T-helper 2 cell treated with Interferon-gamma antibody and Interleukin-4, amounts not matched to agents 5 μg/mL and 100 μg/mL, for 36 hours (primary cell): ENCODE results near the gene TUBGCP3.

Source experiments
- DNase-seq: peaks from one replicate; pipeline ENCODE4 v3.0.0; 2021; ENCODE audit warnings: low spot score
- H3K27ac Mint-ChIP-seq: one replicate; pipeline ENCODE4 v1.8.0; 2021; ENCODE audit warnings: mild to moderate bottlenecking, mixed read lengths
- H3K27me3 Mint-ChIP-seq: one replicate; pipeline ENCODE4 v1.8.0; 2021; ENCODE audit warnings: low read depth, mixed read lengths
- H3K36me3 Mint-ChIP-seq: one replicate; pipeline ENCODE4 v1.8.0; 2021; ENCODE audit warnings: low read depth, mixed read lengths
- H3K4me1 Mint-ChIP-seq: one replicate; pipeline ENCODE4 v1.8.0; 2021; ENCODE audit warnings: low read depth, mixed read lengths
- H3K4me3 Mint-ChIP-seq: one replicate; pipeline ENCODE4 v1.8.0; 2022; ENCODE audit warnings: mild to moderate bottlenecking, moderate library complexity, mixed read lengths
- H3K9me3 Mint-ChIP-seq: one replicate; pipeline ENCODE4 v1.8.0; 2021; ENCODE audit warnings: mixed read lengths

Gene TUBGCP3

DNA sequence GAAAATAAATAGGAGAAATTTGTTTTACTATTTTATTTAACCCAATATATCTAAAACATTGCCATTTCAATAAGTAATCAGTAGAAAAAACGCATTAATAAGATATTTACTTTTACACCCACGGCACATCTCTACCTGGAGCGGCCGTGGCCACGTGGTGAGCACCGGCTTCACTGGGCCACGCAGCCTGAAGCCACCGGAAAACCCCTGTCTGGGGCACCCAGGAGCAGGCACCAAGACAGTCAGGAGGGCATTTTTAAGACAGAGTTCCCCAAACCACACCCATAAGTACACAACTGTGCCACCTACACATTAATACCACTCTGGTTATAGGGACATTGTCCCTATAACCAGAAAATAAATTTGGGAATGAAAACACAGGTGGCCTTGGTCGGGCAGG is 130.9 kb downstream of the TUBGCP3 start:
- peaks cover 7% of the 10 kb centered on the region for H3K27me3 Mint-ChIP-seq
- H3K4me3 Mint-ChIP-seq = no peak overlapping the region
- H3K4me1 Mint-ChIP-seq = no peaks in the 10 kb centered on the region
- DNase-seq = no peak
- H3K27ac Mint-ChIP-seq = no peak overlapping the region
- H3K36me3 Mint-ChIP-seq = no peaks in the 10 kb centered on the region
- no peaks in the 10 kb centered on the region for H3K9me3 Mint-ChIP-seq

DNA sequence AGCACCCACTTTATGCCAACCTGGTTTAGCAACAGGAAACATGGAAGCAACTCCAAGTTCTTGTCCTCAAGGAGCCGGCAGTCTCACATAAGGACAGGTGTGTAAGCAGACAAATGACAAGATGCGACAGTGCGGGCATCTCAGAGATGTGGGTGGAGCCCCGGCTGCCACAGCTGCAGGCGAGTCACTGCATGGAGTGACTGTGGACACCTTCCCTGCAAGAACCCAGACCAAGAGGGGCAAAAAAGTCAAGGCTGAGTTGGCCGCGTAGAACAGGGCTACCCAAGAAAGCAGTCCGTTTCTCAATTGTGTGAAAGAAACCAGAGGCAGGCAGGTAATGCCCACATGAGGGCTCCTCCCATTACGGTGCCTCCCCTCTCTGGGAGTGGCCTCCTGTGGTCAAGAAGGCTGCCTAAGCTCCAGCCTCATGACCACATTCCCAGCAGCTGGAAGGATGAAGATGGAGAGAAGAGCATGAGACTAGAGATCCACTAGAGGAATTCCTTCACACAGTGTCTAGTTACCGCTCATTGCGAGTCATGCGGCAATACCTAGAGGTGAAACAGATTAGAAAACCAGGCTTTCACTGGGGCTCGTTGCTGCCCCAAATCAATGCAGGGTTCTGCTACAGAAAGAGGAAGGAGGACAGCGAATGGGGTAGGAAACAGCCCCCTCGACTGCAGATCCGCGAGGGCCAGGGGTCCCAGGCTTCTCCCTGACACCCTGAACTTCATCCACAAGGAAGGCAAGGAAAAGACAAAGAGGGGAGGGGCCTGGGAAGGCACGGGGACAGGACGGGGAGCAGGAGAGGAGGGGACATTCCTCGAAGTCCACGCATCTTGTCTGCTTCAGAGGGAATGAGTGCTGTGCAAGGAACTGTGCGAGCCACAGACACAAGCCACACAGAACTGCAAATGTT is 131.6 kb downstream of the TUBGCP3 start:
- Mint-ChIP-seq H3K4me1 (no peaks in the 10 kb centered on the region), H3K36me3 (no peaks in the 10 kb centered on the region), H3K27me3 (peaks cover 7% of the 10 kb centered on the region), H3K27ac (no peak overlapping the region), H3K9me3 (no peaks in the 10 kb centered on the region), H3K4me3 (no peak overlapping the region)
- DNase-seq = no peak

DNA sequence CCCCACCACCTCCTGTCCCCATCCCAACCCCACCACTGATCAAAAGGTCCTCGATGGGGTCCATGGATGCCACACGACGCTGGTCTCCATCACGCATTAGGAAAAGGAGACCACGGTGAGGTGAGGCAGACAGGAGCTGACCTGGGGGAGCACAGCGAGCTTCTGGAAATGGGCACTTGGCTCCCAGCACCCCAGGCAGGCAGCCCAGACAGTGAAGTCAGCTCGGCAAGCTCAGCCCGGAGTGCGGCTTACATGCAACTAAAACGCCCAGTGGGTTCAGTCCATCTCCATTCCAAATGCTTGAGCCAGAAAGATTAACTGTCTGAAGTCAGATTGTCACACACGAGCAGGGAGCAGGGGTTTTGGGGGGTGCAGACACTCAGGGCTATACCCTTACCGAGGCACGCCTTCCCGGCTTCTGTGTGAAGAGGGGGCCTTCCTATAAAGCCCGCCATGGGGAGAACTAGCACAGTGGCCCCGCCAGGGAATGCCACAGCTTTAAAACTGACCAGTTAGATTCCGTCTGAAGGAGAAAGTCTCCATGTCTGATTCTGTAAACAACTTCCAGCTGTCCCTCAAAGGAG is 132.4 kb downstream of the TUBGCP3 start:
- Mint-ChIP-seq H3K4me1 (no peaks in the 10 kb centered on the region), H3K27ac (no peak overlapping the region), H3K27me3 (peaks cover 7% of the 10 kb centered on the region), H3K4me3 (no peak overlapping the region), H3K9me3 (no peaks in the 10 kb centered on the region), H3K36me3 (no peaks in the 10 kb centered on the region)
- no peak for DNase-seq

DNA sequence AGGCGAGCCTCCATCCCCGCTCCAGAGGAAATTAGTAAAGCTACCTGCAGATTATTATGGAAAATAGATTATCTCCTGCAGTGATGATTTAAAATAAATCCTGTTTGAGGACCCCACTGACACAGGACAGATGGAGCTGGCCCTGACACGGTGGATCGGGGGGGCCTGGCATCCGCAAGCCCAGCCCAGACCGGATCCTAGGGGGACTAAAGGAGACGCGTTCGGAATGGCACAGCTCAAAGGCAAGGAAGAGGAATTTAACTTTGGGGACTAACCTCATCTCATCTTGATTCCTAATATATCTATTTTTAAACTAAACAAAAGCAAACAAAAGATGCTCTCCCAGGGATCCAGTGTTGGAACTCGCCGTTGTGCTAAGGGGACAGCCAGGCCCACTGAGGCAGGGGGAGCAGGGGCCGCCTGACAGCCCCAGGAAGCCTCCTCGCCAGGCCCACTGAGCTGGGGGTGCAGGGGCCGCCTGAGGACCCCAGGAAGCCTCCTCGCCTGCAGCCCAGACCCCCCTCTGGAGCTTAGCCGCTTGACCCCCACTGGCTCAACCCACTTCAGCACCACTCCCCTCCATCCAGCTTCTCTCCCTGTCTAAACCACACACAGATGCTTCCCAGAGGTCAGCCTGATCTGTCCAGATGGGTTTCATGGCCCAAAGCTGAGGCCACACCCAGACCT is 133.2 kb downstream of the TUBGCP3 start:
- Mint-ChIP-seq H3K36me3 (no peaks in the 10 kb centered on the region), H3K4me3 (no peak overlapping the region), H3K27me3 (peaks cover 3% of the 10 kb centered on the region), H3K9me3 (no peaks in the 10 kb centered on the region), H3K4me1 (no peaks in the 10 kb centered on the region), H3K27ac (no peak overlapping the region)
- DNase-seq = no peak

DNA sequence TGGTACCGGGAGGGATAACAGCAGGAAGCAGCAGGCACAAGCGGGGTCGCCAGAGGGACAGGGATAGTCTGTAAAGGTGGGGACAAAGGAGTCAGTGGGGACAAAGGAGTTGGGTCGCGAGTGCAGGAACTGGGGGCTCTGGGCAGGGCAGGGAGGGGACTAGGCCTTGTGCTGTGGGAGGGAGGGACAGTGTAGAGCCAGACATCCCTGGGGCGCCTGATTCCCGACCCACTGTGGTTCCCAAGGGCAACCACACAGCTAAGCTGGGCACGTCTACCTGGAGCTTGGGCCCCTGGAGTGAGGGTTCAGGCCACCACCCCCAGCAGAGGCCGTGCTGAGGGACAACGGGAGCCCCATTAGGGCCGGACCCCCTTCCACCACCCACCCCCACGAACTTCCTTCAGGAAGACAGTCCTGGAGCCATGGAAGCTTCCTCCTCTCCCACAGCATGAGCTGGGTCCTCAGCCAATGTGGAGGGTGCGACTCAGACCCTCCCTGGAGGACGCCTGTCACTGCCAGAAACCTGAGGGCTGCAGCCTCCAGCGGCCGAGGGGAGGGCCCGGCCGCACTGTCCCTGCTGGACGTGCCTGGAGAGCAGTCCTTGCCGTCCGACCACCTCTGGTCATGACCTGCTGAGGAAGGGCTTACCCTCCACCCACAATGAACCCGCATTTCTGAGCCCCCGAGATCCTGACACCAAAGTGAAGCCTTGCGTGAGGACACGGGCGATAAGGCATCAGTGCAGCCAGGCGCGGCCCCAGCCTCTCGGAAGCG is 133.9 kb downstream of the TUBGCP3 start:
- Mint-ChIP-seq H3K27ac (no peak overlapping the region), H3K9me3 (no peaks in the 10 kb centered on the region), H3K36me3 (no peaks in the 10 kb centered on the region), H3K4me1 (no peaks in the 10 kb centered on the region), H3K27me3 (no peaks in the 10 kb centered on the region), H3K4me3 (no peak overlapping the region)
- DNase-seq = no peak

DNA sequence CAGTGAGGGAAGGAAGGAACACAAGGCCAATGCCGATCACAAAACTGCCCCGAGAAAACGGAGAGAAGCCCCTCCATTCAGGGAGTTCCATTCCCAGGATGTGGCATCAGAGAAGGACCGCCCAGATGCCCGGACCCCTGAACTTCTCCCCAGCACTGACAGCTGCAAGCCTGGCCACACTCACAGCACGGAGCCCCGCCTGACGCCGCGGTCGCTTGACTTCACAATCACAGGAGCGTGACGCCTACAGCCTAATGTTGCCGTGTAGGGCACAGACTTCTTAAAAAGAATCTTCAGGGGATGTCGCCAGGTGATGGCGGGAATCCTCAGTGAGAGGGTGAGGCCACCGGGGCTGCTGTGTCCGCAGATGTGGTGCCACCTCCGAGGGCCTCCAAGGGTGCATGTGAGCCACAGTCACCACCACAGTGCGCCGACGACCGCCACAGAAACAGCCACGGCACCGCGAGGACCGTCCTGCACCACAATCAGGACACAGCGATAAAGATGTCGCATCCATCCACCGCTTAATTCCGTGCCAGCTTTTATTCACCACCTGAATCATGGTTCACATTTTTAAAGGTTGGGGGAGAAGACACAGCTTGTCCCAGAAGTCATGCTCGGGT is 134.6 kb downstream of the TUBGCP3 start:
- H3K4me1 Mint-ChIP-seq = no peaks in the 10 kb centered on the region
- no peaks in the 10 kb centered on the region for H3K36me3 Mint-ChIP-seq
- H3K9me3 Mint-ChIP-seq = no peaks in the 10 kb centered on the region
- H3K27ac Mint-ChIP-seq = no peak overlapping the region
- H3K27me3 Mint-ChIP-seq = no peaks in the 10 kb centered on the region
- DNase-seq = no peak
- H3K4me3 Mint-ChIP-seq = no peak overlapping the region

DNA sequence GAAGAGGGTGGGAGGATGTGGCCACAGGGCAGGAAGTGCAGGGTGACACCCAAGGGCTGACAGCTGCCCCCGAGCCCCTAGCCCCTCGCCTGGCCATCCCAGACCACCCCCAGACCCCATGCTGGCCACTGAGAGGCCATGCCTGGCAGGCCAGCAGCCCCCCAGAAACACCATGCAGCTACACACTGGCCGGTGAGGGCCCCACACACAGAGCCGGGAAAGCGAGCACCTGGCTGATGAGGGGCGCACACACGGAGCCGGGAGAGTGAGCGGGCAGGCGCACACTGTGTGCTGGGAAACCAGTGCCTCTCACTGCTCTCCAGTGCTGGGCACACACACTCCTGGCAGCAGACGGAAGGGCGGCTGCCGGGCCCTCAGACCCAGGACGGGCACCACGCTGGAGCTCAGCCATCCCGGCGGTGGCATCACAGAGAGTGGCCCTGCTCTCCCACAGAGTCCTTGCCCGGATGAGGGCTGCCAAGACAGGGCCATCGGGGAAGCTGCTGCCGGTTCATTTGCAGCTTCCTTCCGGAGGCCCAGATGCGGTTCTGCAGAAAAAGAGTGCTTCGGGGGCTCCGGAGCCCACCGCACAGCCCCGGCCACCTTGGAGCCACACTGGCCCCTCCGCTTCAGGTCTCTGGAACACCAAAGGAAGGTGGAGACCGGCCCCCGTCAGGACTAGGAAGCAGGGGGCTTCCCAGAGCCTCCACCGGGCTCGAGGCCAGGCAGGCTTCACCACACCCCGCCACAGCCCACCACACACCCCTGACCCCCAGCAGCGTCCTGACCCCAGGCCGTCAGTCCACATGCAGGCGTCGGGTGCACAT is 135.4 kb downstream of the TUBGCP3 start:
- no peak for DNase-seq
- Mint-ChIP-seq H3K9me3 (no peaks in the 10 kb centered on the region), H3K4me1 (no peaks in the 10 kb centered on the region), H3K4me3 (no peak overlapping the region), H3K36me3 (no peaks in the 10 kb centered on the region), H3K27me3 (no peaks in the 10 kb centered on the region), H3K27ac (no peak overlapping the region)

DNA sequence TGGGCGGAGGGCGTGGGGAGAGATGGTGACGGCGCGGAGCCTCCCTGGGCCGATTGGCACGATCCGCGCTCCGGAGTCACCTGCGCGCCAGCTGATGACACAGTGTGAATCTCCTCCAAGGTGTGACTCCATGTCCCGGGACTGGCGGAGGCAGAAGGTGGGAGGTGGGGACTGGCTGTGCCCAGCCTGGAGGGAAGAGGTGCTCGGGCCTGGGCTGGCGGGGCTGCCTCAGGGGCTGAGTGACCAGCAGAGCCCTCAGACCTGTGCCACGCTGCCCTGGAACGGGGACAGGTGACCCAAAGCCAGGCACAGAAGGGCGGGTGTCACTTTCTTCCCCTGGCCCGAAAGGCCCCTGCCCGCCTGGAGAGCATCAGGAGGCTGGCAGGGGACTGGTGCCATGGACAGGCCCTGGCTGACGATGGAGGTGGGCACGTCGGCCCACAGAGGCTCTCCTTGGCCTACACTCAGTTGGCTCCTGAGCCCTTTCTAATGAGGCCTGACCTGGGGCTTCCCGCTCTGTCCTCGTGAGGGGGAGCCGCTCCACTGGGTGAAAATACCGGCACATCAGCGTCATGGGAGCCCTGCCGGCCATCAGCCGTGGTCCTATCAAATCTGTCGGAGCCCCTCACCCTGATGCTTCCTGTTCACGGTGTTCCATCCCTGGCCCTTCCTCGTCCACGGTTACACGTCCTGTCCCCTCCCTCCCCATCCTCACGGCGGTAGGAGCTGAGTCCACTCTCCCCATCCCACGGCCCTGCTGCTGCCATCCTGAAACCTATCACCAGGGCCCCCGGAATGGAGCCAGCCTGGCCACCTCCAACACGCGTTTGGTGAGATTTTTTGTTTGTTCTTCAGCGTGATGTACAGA is 136.2 kb downstream of the TUBGCP3 start:
- Mint-ChIP-seq H3K36me3 (no peaks in the 10 kb centered on the region), H3K27ac (no peak overlapping the region), H3K4me1 (no peaks in the 10 kb centered on the region), H3K9me3 (no peaks in the 10 kb centered on the region), H3K27me3 (no peaks in the 10 kb centered on the region), H3K4me3 (no peak overlapping the region)
- DNase-seq = no peak

DNA sequence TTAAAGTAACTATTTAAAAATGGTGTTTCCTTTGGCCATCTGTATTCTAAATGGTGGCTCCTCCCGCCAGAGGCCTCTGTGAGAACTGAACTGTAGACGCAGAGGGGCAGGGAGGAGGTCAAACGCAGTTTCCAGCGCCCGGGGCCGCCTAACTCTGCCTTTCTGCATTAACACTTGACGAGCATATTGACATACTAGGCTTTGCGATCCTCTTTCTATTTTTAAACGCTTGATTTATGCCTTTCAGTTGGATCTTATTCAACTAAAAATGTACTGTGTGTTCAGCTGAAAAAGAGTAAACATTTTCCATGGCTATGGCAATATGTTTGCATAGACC is 137.1 kb downstream of the TUBGCP3 start:
- Mint-ChIP-seq H3K4me3 (no peak overlapping the region), H3K27me3 (no peaks in the 10 kb centered on the region), H3K9me3 (no peaks in the 10 kb centered on the region), H3K4me1 (no peaks in the 10 kb centered on the region), H3K27ac (no peak overlapping the region), H3K36me3 (no peaks in the 10 kb centered on the region)
- no peak for DNase-seq

DNA sequence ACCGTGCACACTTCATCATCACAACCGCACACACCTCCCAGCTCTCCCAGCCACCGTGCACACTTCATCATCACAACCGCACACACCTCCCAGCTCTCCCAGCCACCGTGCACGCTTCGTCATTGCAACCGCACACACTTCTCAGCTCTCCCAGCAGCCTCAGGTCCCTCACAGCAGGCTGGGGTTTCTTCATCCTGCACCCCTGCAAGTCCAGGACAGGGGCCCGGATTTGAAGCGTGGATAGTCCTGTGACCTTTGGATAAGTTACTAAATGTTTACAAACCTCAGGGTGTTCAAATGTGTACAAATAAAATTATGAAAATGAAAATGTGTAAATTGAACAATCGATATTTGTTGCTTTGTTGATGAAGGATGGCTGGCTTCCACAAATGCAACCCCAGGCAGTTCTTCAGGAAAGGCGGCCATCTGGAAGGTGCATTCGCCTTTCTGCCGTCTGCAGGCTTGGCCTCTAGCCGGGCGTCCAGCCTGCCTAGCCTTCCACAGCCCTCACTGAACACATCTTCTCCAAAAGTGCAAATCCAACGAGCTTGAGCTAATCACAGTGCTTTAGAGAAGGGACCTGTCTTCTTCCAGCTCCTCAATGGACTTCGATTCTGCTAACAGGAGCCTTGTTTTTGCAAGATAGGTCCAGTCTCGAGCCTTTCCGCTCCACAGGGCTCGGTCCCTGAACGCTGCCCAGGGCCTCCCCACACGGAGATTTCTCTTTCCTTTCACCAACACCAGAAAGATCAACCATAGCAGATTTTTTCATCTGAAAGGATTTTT is 137.6 kb downstream of the TUBGCP3 start:
- H3K4me3 Mint-ChIP-seq = no peak overlapping the region

DNA sequence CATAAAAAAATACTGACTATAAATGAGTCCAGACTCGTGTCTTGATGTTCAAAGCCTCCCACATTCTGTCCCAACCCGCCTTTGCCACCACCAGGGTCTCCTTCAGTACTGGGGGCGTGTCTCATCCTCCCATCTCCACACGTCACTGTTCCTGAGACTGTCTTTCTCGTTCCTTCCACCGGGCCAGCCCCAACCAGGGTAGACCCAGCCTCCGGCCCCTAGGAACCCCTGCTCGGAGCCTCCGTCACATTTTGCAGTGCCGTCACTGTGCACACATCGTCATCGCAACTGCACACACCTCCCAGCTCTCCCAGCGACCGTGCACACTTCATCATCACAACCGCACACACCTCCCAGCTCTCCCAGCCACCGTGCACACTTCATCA is 138.4 kb downstream of the TUBGCP3 start:
- Mint-ChIP-seq H3K27me3 (no peaks in the 10 kb centered on the region), H3K27ac (no peak overlapping the region), H3K36me3 (no peaks in the 10 kb centered on the region), H3K9me3 (no peaks in the 10 kb centered on the region), H3K4me3 (no peak overlapping the region), H3K4me1 (no peaks in the 10 kb centered on the region)
- DNase-seq = no peak

More for the DNA sequence above, 137.6 kb downstream of the TUBGCP3 start:
- Mint-ChIP-seq H3K27ac (no peak overlapping the region), H3K36me3 (no peaks in the 10 kb centered on the region), H3K9me3 (no peaks in the 10 kb centered on the region), H3K27me3 (no peaks in the 10 kb centered on the region), H3K4me1 (no peaks in the 10 kb centered on the region)
- no peak for DNase-seq
